ENCODE data around the gene OR10T2.
"Not testable (repeated sequence)": the region's sequence is repeated elsewhere in the genome, so short reads cannot be mapped to it uniquely, and the experiment has no call there.

The OR10T2 gene

GRCh38 chr1:158357441-158357840, 41.8 kb downstream of the OR10T2 start:
- no peak for TF ChIP-seq CTCF (IDR thresholded peaks at IDR 0.05)
- Histone ChIP-seq H3K4me3 (no peak overlapping the region), H3K27ac (no peak overlapping the region)
- DNase-seq (ENCODE audit: low spot score) = no peak

GRCh38 chr1:158356616-158357015, 42.6 kb downstream of the OR10T2 start:
- H3K27ac ChIP-seq = no peak overlapping the region
- no peak for TF ChIP-seq CTCF (IDR thresholded peaks at IDR 0.05)
- DNase-seq (ENCODE audit: low spot score) = no peak
- H3K4me3 ChIP-seq = no peak overlapping the region

- TF ChIP-seq CTCF (IDR thresholded peaks at IDR 0.05) = no peak
- Histone ChIP-seq H3K27ac (no peak overlapping the region), H3K4me3 (no peak overlapping the region)
- DNase-seq (ENCODE audit: low spot score) = no peak
These were observed 43.4 kb downstream of the OR10T2 start for GRCh38 chr1:158355773-158356285.

GRCh38 chr1:158354255-158354654, 45.0 kb downstream of the OR10T2 start:
- no peak overlapping the region for H3K27ac ChIP-seq
- DNase-seq (ENCODE audit: low spot score) = no peak
- no peak overlapping the region for H3K4me3 ChIP-seq
- TF ChIP-seq CTCF (IDR thresholded peaks at IDR 0.05) = no peak

GRCh38 chr1:158353303-158354075, 45.8 kb downstream of the OR10T2 start, which contains the start of gene CD1E:
CD1E (plus strand) TSS chr1:158353894; CDS start chr1:158353989, 95 bp downstream.
- Histone ChIP-seq H3K4me3 (no peak within 1 kb of the TSS), H3K27ac (no peak within 1 kb of the TSS)
- TF ChIP-seq CTCF (IDR thresholded peaks at IDR 0.05) = no peak
- no peak for DNase-seq (ENCODE audit: low spot score)

GRCh38 chr1:158348946-158349345, 50.3 kb downstream of the OR10T2 start:
- H3K4me3 ChIP-seq; DNase-seq (ENCODE audit: low spot score); H3K27ac ChIP-seq: not testable (repeated sequence)
